Measurements from ENCODE around the gene PDE4D. TPM values are rescaled to one million over a fixed set of nuclear protein-coding genes. Genes with fewer than 3 reads are reported as not detected.

The PDE4D gene
- total RNA-seq, 1 donor from 2014 or later = 7.6 TPM

DNA sequence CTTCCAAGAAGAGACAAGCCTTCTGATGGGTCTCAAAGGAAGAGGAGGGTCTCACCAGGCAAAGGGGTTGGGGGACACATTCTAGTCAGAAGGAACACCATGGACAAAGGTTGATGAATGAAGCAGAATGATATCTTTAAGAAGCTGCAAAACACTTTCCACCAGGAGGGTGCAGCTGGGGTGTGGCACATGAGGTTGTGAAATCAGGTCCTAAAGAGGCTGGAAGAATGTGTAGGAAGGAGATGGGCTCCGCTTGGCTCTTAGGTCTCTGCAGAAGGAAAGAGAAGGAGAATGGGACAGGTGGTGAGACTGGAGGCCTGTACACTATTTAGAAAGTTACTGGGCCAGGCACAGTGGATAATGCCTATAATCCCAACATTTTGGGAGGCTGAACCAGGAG, 328.6 kb downstream of the PDE4D start:
- Mint-ChIP-seq H3K27me3 (no peaks in the 10 kb centered on the region), H3K4me3 (ENCODE audit: low read depth) (no peak overlapping the region), H3K9me3 (ENCODE audit: low read depth) (peaks cover 14% of the 10 kb centered on the region), H3K4me1 (ENCODE audit: low read depth) (peaks cover 22% of the 10 kb centered on the region), H3K27ac (no peak overlapping the region), H3K36me3 (ENCODE audit: insufficient read depth) (no peaks in the 10 kb centered on the region)
- DNase-seq (ENCODE audit: low spot score, unreplicated experiment) = no peak
- TF ChIP-seq, protein P1, sequence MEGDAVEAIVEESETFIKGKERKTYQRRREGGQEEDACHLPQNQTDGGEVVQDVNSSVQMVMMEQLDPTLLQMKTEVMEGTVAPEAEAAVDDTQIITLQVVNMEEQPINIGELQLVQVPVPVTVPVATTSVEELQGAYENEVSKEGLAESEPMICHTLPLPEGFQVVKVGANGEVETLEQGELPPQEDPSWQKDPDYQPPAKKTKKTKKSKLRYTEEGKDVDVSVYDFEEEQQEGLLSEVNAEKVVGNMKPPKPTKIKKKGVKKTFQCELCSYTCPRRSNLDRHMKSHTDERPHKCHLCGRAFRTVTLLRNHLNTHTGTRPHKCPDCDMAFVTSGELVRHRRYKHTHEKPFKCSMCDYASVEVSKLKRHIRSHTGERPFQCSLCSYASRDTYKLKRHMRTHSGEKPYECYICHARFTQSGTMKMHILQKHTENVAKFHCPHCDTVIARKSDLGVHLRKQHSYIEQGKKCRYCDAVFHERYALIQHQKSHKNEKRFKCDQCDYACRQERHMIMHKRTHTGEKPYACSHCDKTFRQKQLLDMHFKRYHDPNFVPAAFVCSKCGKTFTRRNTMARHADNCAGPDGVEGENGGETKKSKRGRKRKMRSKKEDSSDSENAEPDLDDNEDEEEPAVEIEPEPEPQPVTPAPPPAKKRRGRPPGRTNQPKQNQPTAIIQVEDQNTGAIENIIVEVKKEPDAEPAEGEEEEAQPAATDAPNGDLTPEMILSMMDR (IDR thresholded peaks at IDR 0.05; ENCODE audit: unreplicated experiment) = no peak

DNA sequence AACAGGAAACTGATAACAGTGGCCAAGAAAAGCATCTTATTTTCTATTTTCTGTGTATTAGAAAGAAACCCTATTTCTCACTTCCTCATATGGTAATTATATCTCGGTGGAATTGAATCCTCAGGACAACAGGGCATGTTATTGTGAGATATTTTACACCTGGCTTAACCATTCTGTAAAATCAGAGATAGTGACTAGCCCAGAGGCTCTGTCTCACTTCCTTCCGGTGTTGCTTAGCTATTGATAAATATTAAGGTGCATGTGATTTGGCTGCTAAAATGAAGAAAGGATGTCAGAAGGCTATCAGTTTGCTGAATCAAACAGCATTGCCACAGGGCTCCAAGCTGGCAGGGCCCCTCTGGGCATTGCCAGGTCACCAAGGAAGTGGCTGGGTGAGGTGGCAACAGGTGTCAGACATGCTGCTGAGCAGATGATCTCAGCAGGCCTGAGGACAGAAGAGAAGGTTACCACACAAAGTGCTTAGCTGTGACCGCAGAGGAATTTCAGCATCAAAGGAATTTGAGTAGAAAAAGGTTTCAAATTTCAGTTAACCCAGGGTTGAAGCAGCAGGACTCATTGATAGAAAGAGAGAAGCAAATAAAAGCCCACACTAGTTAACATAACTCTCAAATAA, 330.7 kb downstream of the PDE4D start:
- DNase-seq (ENCODE audit: low spot score, unreplicated experiment) = no peak
- TF ChIP-seq, protein P1 (IDR thresholded peaks at IDR 0.05; ENCODE audit: unreplicated experiment) = no peak
- no peak overlapping the region for H3K4me3 Mint-ChIP-seq (ENCODE audit: low read depth)

DNA sequence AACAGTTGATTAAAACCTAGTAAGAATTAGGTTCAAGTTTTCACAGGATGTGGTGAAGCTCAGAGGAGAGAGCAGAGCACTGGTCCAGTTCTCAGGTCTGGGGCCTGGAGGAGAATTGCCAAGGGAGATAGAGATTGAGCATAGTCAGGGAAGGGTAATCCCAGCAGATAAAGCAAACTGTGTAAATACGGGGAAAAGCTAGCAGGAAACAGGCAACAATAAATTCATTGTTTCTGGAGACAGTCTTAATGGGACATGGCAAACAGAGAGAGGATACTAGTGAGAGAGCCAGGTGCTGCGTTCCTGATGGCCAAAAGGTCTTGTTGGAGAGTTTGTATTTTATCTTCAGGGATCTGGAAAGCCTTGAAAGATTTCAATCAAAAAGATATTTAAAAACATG, 333.0 kb downstream of the PDE4D start:
- no peak overlapping the region for H3K4me3 Mint-ChIP-seq (ENCODE audit: low read depth)
- no peak for DNase-seq (ENCODE audit: low spot score, unreplicated experiment)
- H3K4me1 Mint-ChIP-seq (ENCODE audit: low read depth) = peaks cover 20% of the 10 kb centered on the region
- TF ChIP-seq, protein P1 (IDR thresholded peaks at IDR 0.05; ENCODE audit: unreplicated experiment) = no peak
- H3K27ac Mint-ChIP-seq = peak overlapping the region; percentile 76
- H3K36me3 Mint-ChIP-seq (ENCODE audit: insufficient read depth) = no peaks in the 10 kb centered on the region
- peaks cover 6% of the 10 kb centered on the region for H3K9me3 Mint-ChIP-seq (ENCODE audit: low read depth)
- no peaks in the 10 kb centered on the region for H3K27me3 Mint-ChIP-seq

More for the DNA sequence above, 330.7 kb downstream of the PDE4D start:
- peaks cover 22% of the 10 kb centered on the region for H3K4me1 Mint-ChIP-seq (ENCODE audit: low read depth)
- H3K27me3 Mint-ChIP-seq = no peaks in the 10 kb centered on the region
- peaks cover 12% of the 10 kb centered on the region for H3K9me3 Mint-ChIP-seq (ENCODE audit: low read depth)
- H3K27ac Mint-ChIP-seq = peak overlapping the region; percentile 85
- H3K36me3 Mint-ChIP-seq (ENCODE audit: insufficient read depth) = no peaks in the 10 kb centered on the region

DNA sequence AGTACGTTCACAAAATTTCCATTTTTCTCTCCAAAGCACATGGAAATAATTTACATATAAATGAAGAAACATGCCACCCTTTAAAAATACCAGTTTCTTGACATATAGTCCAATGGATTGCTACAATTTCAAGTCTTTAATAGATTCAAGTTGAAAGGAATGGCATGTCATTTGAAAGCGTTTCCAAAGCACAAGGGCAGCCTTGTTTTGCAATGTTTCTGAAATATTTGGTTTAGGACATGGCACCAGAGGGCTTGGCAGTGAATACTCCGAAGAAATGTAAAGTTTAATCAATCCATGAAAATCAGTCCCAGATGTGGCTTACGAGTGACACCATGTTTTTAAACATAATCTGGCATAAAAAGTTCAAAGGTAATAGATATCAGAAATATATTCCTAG, 333.7 kb downstream of the PDE4D start:
- Mint-ChIP-seq H3K27ac (no peak overlapping the region), H3K36me3 (ENCODE audit: insufficient read depth) (no peaks in the 10 kb centered on the region), H3K9me3 (ENCODE audit: low read depth) (peaks cover 6% of the 10 kb centered on the region), H3K27me3 (no peaks in the 10 kb centered on the region), H3K4me3 (ENCODE audit: low read depth) (no peak overlapping the region), H3K4me1 (ENCODE audit: low read depth) (peaks cover 20% of the 10 kb centered on the region)
- TF ChIP-seq, protein P1 (IDR thresholded peaks at IDR 0.05; ENCODE audit: unreplicated experiment) = no peak
- no peak for DNase-seq (ENCODE audit: low spot score, unreplicated experiment)

DNA sequence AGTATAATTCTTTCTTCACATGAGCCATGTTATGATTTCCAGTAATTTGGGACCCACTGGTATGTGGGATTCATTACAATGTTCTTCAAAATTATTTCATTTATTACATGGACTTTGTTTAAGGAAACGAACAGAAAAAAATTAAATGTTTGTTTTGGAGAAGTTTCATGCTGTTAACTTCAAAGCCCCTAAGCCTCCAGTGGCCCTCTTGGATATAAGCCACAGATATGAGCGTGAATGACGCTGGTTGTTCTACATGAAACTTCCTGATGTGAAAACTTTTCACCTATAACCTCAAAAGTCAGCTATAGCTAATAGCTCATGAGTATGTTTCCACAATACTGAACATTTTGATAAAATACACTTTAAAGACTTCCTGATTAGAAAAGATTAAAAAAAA, 334.2 kb downstream of the PDE4D start:
- no peaks in the 10 kb centered on the region for H3K36me3 Mint-ChIP-seq (ENCODE audit: insufficient read depth)
- no peak for DNase-seq (ENCODE audit: low spot score, unreplicated experiment)
- TF ChIP-seq, protein P1 (IDR thresholded peaks at IDR 0.05; ENCODE audit: unreplicated experiment) = no peak
- H3K27ac Mint-ChIP-seq = no peak overlapping the region
- peaks cover 6% of the 10 kb centered on the region for H3K9me3 Mint-ChIP-seq (ENCODE audit: low read depth)
- H3K27me3 Mint-ChIP-seq = no peaks in the 10 kb centered on the region
- H3K4me3 Mint-ChIP-seq (ENCODE audit: low read depth) = no peak overlapping the region
- peaks cover 18% of the 10 kb centered on the region for H3K4me1 Mint-ChIP-seq (ENCODE audit: low read depth)

Measured in progenitor cell of endocrine pancreas (in vitro differentiated cells).